GM18873 (cell line): ENCODE results near the gene UMAD1.
"Not testable (repeated sequence)": the region's sequence is repeated elsewhere in the genome, so short reads cannot be mapped to it uniquely, and the experiment has no call there.

Experiments used
- ATAC-seq: cut with Tn5 transposase; IDR thresholded peaks from one replicate; pipeline ENCODE4 v1.9.1; 2021; ENCODE audit warnings: mild to moderate bottlenecking, moderate library complexity, moderate number of reproducible peaks; ENCODE audit not compliant: unreplicated experiment, low FRiP score

UMAD1 gene

GRCh38 chr7:7819442-7820247 is 179.1 kb downstream of the UMAD1 start:
- peak; percentile 56 for ATAC-seq

GRCh38 chr7:7820409-7820808 is 179.9 kb downstream of the UMAD1 start:
- no peak for ATAC-seq

GRCh38 chr7:7820939-7821338 is 180.4 kb downstream of the UMAD1 start:
- no peak for ATAC-seq

- no peak for ATAC-seq
These were observed 181.0 kb downstream of the UMAD1 start for GRCh38 chr7:7821517-7821916.

- ATAC-seq, result not testable (repeated sequence)
These were observed 184.7 kb downstream of the UMAD1 start for GRCh38 chr7:7825294-7825693.

GRCh38 chr7:7829667-7830066 is 189.1 kb downstream of the UMAD1 start:
- no peak for ATAC-seq

- ATAC-seq, result no peak
These were observed 189.7 kb downstream of the UMAD1 start for GRCh38 chr7:7830122-7830878.

GRCh38 chr7:7832518-7832917 is 192.0 kb downstream of the UMAD1 start:
- ATAC-seq, result no peak

- ATAC-seq, result no peak
These were observed 194.2 kb downstream of the UMAD1 start for GRCh38 chr7:7834761-7835160.

- no peak for ATAC-seq
These were observed 200.5 kb downstream of the UMAD1 start for GRCh38 chr7:7841027-7841426.

- ATAC-seq, result no peak
These were observed 202.7 kb downstream of the UMAD1 start for GRCh38 chr7:7843240-7843639.

GRCh38 chr7:7843972-7844371 is 203.4 kb downstream of the UMAD1 start:
- no peak for ATAC-seq

GRCh38 chr7:7848246-7848645 is 207.7 kb downstream of the UMAD1 start:
- peak; percentile 78 for ATAC-seq

GRCh38 chr7:7848892-7849291 is 208.3 kb downstream of the UMAD1 start:
- ATAC-seq, result no peak

GRCh38 chr7:7850150-7850549 is 209.6 kb downstream of the UMAD1 start:
- no peak for ATAC-seq

- no peak for ATAC-seq
These were observed 210.8 kb downstream of the UMAD1 start for GRCh38 chr7:7851381-7851780.

GRCh38 chr7:7851991-7852390 is 211.4 kb downstream of the UMAD1 start:
- no peak for ATAC-seq

- ATAC-seq, result no peak
These were observed 216.6 kb downstream of the UMAD1 start for GRCh38 chr7:7857143-7857583.

- no peak for ATAC-seq
These were observed 218.0 kb downstream of the UMAD1 start for GRCh38 chr7:7858559-7858958.

GRCh38 chr7:7859411-7859810 is 218.9 kb downstream of the UMAD1 start:
- no peak for ATAC-seq

GRCh38 chr7:7861211-7861633 is 220.7 kb downstream of the UMAD1 start:
- no peak for ATAC-seq

GRCh38 chr7:7862393-7862792 is 221.8 kb downstream of the UMAD1 start:
- no peak for ATAC-seq
